D721Med (cell line): ENCODE results near the gene EEF1A2.

Experiments used
- DNase-seq: peaks from one replicate; pipeline ENCODE4 v3.0.0; 2011; ENCODE audit warnings: low spot score; ENCODE audit not compliant: insufficient read length
- FAIRE-seq: peaks from 2 replicates; lab custom pipeline; 2011; peaks lifted over from hg19 to GRCh38; lab: Jason Lieb, UNC
- TF ChIP-seq, protein P1 (sequence below): IDR thresholded peaks from 2 replicates; pipeline ENCODE4 v1.5.1; 2012; ENCODE audit warnings: mild to moderate bottlenecking, control low read depth; ENCODE audit not compliant: insufficient read depth; ENCODE audit errors: missing control alignments

The EEF1A2 gene

DNA sequence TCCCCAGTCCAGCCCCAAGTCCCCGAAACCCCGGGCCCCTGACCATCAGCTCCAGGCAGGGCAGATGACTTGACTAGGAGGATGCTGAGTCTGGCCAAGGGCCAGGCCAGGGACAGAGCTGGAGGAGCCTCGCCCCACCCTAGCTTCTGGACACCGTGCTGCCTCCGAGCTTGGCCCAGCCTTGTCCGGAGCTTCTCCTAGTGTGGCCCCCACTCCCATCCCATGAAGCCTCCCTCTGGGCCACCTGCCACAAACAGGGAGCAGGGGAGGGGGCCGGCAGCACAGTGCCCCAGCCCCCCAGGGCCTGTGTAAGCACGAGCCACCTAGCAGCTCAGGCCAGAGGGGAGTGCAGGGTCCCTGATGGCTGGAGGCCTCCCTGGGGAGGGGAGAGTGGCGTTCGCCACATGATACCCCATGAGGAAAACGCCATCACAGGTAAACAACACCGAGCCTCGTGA lies 5.3 kb downstream of the EEF1A2 start:
- TF ChIP-seq, protein P1, sequence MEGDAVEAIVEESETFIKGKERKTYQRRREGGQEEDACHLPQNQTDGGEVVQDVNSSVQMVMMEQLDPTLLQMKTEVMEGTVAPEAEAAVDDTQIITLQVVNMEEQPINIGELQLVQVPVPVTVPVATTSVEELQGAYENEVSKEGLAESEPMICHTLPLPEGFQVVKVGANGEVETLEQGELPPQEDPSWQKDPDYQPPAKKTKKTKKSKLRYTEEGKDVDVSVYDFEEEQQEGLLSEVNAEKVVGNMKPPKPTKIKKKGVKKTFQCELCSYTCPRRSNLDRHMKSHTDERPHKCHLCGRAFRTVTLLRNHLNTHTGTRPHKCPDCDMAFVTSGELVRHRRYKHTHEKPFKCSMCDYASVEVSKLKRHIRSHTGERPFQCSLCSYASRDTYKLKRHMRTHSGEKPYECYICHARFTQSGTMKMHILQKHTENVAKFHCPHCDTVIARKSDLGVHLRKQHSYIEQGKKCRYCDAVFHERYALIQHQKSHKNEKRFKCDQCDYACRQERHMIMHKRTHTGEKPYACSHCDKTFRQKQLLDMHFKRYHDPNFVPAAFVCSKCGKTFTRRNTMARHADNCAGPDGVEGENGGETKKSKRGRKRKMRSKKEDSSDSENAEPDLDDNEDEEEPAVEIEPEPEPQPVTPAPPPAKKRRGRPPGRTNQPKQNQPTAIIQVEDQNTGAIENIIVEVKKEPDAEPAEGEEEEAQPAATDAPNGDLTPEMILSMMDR, result no peak
- no peak for FAIRE-seq
- DNase-seq, result no peak

DNA sequence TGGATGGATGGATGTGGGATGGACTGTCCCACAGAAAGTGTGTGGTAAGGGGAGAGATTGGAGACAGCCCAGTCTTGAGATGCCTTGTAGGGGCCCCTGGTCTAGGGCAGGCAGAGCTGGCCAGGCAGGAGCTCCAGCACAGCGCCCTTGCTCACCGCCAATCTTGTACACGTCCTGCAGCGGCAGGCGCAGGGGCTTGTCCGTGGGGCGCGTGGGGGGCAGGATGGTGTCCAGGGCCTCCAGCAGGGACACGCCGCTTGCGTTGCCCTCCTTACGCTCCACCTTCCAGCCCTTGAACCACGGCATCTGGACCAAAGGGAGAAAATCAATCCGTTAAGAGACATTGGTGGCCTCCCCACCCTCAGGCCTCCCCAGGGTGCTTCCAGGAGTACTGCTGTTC lies 5.9 kb downstream of the EEF1A2 start:
- TF ChIP-seq, protein P1, result no peak
- no peak for FAIRE-seq
- DNase-seq, result no peak

DNA sequence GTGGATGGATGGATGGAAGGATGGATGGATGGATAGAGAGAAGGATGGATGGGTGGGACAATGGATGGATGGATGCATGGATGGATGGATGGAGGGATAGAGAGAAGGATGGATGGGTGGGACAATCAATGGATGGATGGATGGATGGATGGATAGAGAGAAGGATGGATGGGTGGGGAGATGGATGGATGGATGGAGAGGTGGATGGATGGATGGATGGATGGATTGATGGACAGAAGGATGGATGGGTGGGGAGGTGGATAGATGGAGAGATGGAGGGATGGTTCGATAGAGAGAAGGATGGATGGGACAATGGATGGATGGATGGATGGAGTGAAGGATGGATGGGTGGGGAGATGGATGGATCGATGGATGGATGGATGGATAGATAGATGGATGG lies 6.4 kb downstream of the EEF1A2 start:
- FAIRE-seq (no peak), DNase-seq (no peak)
- TF ChIP-seq, protein P1, result no peak

GRCh38 chr20:63491635-63492230 lies 7.2 kb downstream of the EEF1A2 start:
- TF ChIP-seq, protein P1, result no peak
- DNase-seq, result no peak
- FAIRE-seq, result no peak

- TF ChIP-seq, protein P1, result no peak
- DNase-seq, result no peak
- FAIRE-seq, result no peak
These were observed 7.8 kb downstream of the EEF1A2 start for GRCh38 chr20:63491078-63491477.

DNA sequence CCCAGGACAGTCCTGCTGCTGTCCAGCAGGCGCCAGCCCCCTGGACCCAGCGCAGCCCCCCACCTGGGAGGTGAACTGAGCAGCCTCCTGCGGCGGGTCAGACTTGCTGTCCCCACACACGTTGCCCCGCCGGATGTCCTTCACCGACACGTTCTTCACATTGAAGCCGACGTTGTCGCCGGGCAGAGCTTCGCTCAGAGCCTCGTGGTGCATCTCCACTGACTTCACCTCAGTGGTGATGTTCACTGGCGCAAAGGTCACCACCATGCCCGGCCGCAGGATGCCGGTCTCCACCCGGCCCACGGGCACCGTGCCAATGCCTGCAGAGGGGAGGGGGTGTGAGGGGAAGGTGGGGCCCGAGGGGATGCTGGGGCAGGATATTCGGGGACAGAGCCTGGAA lies 8.5 kb downstream of the EEF1A2 start:
- FAIRE-seq (no peak), DNase-seq (no peak)
- TF ChIP-seq, protein P1, result no peak
